Cerebellar cortex (tissue), 1 donor: ENCODE measurements around the gene OLIG2.
A peak's percentile ranks its signal among the peaks of the same experiment; 100 is the strongest.

ENCODE experiments used
- DNase-seq: peaks from one replicate; pipeline ENCODE4 v3.0.0-alpha.2; 2015; ENCODE audit warnings: low spot score

OLIG2 gene

GRCh38 chr21:33033094-33033951, 7.6 kb downstream of the OLIG2 start:
- no peak for DNase-seq

- no peak for DNase-seq
Measured at GRCh38 chr21:33033961-33034413, 8.3 kb downstream of the OLIG2 start.

- no peak for DNase-seq
Measured at GRCh38 chr21:33035147-33035546, 9.4 kb downstream of the OLIG2 start.

- no peak for DNase-seq
Measured at GRCh38 chr21:33036430-33037162, 10.9 kb downstream of the OLIG2 start.

- no peak for DNase-seq
Measured at GRCh38 chr21:33037501-33037900, 11.8 kb downstream of the OLIG2 start.

GRCh38 chr21:33039536-33039935, 13.8 kb downstream of the OLIG2 start:
- DNase-seq, result peak; percentile 23

- no peak for DNase-seq
Measured at GRCh38 chr21:33040215-33040614, 14.5 kb downstream of the OLIG2 start.

GRCh38 chr21:33041981-33042380, 16.2 kb downstream of the OLIG2 start:
- DNase-seq, result no peak

- DNase-seq, result no peak
Measured at GRCh38 chr21:33042812-33043211, 17.1 kb downstream of the OLIG2 start.

- no peak for DNase-seq
Measured at GRCh38 chr21:33046455-33046854, 20.7 kb downstream of the OLIG2 start.

GRCh38 chr21:33047231-33047630, 21.5 kb downstream of the OLIG2 start:
- DNase-seq, result no peak

- DNase-seq, result no peak
Measured at GRCh38 chr21:33051925-33052324, 26.2 kb downstream of the OLIG2 start.

GRCh38 chr21:33053951-33054350, 28.2 kb downstream of the OLIG2 start:
- DNase-seq, result no peak

- DNase-seq, result no peak
Measured at GRCh38 chr21:33055991-33056390, 30.3 kb downstream of the OLIG2 start.

- no peak for DNase-seq
Measured at GRCh38 chr21:33057385-33057940, 31.7 kb downstream of the OLIG2 start.

GRCh38 chr21:33058527-33058926, 32.8 kb downstream of the OLIG2 start:
- peak; percentile 90 for DNase-seq

- DNase-seq, result no peak
Measured at GRCh38 chr21:33058957-33059356, 33.2 kb downstream of the OLIG2 start.

GRCh38 chr21:33059380-33059841, 33.7 kb downstream of the OLIG2 start:
- DNase-seq, result no peak

GRCh38 chr21:33061233-33061632, 35.5 kb downstream of the OLIG2 start:
- DNase-seq, result no peak

- no peak for DNase-seq
Measured at GRCh38 chr21:33063375-33063883, 37.7 kb downstream of the OLIG2 start.

GRCh38 chr21:33063907-33064622, 38.3 kb downstream of the OLIG2 start:
- DNase-seq, result no peak
